GM18511 (cell line): ENCODE results near the gene SLA2.
"Not testable (repeated sequence)": the region's sequence is repeated elsewhere in the genome, so short reads cannot be mapped to it uniquely, and the experiment has no call there.

Source experiments
- ATAC-seq: cut with Tn5 transposase; IDR thresholded peaks from one replicate; pipeline ENCODE4 v1.9.1; 2021; ENCODE audit warnings: mild to moderate bottlenecking, moderate library complexity; ENCODE audit not compliant: unreplicated experiment

SLA2 gene

GRCh38 chr20:36576081-36576445 lies 69.9 kb downstream of the SLA2 start:
- ATAC-seq = no peak

- peak; percentile 39 for ATAC-seq
Observed at GRCh38 chr20:36574366-36575135, 71.4 kb downstream of the SLA2 start.

GRCh38 chr20:36573798-36574365 lies 72.1 kb downstream of the SLA2 start:
- ATAC-seq = peak; percentile 11

GRCh38 chr20:36573103-36573797 lies 72.7 kb downstream of the SLA2 start, which contains the start of gene TGIF2:
Gene TGIF2 (plus strand): TSS chr20:36573597. CDS start chr20:36578775, 5,178 bp downstream.
- peak; percentile 61 for ATAC-seq

GRCh38 chr20:36572701-36573102 lies 73.3 kb downstream of the SLA2 start:
- ATAC-seq = no peak

- ATAC-seq = no peak
Observed at GRCh38 chr20:36571564-36572504, 74.2 kb downstream of the SLA2 start.

GRCh38 chr20:36569847-36570429 lies 76.1 kb downstream of the SLA2 start:
- no peak for ATAC-seq

- ATAC-seq = no peak
Observed at GRCh38 chr20:36565520-36565919, 80.5 kb downstream of the SLA2 start.

GRCh38 chr20:36564726-36565121 lies 81.3 kb downstream of the SLA2 start:
- ATAC-seq = not testable (repeated sequence)

GRCh38 chr20:36564078-36564725 lies 81.8 kb downstream of the SLA2 start:
- not testable (repeated sequence) for ATAC-seq

- no peak for ATAC-seq
Observed at GRCh38 chr20:36563374-36563773, 82.6 kb downstream of the SLA2 start.

GRCh38 chr20:36562724-36563123 lies 83.3 kb downstream of the SLA2 start:
- no peak for ATAC-seq
